GM21786 (cell line): Measurements from ENCODE around the gene LEAP2.

Experiments
- ATAC-seq: cut with Tn5 transposase; IDR thresholded peaks from one replicate; pipeline ENCODE4 v1.9.1; 2021; ENCODE audit not compliant: unreplicated experiment

LEAP2 gene, protein sequence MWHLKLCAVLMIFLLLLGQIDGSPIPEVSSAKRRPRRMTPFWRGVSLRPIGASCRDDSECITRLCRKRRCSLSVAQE

DNA sequence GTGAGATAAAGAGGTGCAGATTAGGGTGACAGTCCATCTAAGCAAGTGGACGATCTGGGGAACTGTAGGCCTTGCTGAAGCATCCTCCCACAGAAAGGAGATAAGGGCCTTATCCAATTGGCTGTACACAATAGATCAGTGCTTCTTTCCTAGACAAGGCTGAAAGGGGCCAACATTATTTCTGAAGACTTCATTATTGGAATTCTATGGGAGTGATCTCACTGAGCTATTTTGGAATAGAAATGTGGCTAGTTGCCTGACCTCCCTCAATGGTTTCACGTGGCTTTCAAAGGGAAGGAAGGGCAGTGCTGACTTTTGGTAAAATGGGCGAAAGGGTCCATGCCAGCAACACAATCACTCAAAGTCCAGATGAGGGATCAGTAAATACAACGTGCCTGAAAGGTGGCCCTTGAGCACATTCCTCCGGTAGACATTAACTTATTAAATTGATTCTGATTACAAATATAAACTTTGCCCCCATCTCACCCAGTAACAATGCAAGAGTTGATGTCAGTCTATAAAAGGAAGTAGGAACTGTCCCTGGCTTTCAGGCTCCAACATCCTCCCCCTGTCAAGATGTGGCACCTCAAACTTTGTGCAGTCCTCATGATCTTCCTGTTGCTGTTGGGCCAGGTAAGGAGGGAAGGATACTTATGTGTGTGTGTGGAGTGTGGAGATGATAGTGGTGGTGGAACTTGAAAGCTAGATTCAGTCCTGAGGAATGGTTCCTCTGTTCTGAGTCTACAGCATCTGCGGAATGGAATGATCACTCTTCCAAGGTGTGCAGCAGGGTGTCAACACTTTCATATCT lies at the start of gene LEAP2:
Gene LEAP2 (plus strand): TSS at position 550 of the 811 bp plus-strand sequence. CDS start 27 bp downstream, at position 577.
- no peak for ATAC-seq

DNA sequence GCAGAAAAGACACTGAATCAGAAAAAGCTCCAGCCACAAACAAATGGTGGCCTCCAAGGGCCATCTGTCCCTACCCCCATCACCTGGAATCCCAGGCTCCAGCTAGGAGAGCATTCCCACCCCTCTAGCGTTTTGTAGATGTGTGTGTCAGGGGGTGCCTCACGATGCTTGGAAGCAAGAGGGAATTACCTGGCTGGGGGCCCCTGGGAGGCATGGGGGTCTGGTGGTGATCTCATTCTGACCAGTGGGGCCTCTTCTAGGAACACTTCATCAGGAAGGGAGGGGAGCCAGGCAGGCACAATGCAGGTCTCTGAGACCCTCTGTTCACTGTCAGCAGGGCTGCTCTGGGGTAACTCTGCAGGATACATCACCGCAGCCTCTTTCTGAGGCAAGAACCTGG lies 49.0 kb upstream of the LEAP2 start:
- no peak for ATAC-seq

DNA sequence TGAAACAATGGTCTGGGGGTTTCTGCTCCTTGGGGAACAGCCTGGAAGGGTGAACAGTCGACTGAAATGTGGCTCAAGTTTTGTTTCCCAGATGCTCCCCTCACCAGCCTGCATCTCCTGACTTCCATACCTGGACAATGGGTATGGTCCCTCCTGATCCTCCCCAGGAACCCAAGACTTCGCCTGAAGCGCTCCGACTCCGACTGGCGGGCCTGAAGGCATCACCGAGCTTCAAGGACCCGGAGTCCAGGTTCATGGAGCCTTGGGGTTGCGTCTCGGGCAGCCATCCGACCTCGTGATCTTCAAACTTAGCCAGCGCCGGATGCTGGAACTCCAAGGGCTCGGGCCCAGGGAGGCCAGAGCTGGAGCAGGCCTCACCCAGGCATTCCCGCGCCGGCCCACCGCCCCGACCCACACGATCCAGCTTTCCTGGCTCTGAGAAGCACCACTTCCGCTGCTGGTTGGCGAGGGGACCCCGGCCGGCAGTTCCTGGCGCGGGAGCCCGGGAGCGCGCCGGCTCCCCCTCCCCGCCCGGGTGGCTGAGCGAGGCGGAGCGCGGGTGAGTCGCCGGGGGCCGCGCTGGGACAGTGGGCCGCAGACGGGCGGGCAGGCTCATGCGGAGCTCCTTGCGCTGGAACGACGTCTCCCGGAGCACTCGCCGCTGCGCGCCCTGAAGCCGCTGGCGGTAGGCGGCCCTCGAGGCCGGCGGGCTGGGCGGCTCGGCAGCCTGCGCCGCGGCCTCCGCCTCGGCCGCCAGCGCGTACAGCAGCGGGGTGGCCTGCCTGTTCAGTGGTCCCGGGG lies 48.2 kb upstream of the LEAP2 start:
- no peak for ATAC-seq

DNA sequence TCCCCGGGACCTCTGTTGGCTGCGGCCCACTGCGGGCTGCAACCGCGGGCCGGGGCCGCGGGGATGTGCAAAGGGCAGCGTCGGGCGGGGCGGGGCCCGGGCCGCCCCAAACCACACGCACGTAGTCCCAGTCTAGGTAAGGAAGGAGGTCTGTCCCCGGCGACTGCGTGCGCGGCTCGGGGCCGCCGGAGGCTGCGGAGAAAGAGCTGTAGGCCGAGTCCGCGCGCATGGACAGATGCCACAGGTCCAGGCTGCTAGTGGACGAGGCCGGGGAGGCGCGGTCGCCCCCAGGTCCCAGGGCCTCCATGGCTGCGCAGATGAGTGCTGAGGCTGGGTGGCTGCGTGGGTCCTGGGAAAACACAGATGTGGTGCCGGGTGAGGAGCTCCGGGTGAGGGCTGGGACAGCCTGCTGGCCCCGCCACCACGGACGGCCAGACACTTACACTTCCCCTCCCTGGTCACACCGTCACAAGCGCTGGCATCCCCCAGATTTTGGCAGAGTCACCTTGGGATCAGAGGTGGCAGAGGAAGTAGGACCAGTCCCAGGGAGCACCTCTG lies 47.6 kb upstream of the LEAP2 start:
- ATAC-seq: no peak

DNA sequence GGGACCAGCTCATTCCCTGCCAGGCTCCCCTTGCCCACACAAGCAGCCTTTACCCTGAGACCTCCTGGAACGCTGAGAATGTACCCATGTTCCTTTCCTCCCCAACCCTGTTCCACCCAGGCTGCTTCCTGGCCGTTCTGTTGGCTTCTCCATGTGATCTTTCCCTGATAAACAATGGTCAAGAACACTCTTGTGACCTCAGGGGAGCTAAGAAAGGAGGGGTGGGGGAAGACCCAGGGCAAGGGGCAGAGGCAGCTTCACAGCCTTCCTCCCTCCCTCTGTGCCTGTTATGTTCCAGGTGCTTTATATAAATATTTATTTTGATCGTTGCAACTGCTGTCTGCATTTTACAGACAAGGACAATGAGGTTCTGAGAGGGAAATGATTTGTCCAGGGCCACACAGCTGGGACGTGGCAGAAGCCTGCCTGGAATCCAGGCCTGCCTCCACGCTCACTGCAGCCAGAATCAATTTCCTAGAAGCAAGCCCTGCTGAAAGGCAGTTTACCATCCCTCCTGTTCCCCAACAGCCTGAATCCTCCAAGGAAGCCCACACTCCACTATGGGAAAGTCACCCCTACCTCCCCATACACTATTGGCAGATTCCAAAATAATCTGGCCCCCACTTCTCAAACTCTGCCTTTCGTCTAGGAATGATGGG lies 46.9 kb upstream of the LEAP2 start:
- ATAC-seq: no peak

DNA sequence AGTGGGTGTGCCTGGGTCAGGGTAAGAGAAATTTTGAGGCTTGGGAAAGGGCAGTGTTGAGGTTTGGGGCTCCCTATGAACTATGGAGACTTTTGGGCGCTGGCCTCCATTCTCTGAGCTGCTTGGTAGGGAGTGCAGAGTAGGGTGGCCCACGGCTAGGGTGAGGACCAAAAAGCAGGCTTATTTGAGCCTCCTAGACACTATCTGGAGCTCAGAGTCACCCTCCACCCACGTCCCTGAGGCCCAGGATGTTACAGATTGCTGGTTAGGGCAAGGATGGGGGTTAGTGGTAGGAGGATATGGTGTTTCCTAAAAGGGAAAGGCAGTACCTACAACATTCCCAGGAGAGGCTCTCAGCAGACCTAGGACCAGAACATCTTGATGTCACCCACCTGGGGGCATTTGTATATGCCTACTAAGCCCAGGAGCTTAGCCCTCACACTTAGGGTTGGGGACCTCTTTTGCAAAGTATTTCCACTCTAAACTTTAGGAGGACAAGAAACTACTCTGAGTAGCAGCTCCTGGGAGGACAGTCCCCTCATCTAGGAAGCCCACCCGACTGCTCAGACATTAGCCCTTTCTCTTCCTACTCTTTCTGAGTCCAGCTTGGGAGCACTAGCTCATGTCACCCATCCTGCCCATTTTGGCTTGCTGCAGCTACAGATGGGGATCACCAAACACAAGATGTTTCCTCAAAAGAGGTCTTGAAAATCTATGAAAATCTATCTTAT lies 45.4 kb upstream of the LEAP2 start:
- ATAC-seq: no peak

DNA sequence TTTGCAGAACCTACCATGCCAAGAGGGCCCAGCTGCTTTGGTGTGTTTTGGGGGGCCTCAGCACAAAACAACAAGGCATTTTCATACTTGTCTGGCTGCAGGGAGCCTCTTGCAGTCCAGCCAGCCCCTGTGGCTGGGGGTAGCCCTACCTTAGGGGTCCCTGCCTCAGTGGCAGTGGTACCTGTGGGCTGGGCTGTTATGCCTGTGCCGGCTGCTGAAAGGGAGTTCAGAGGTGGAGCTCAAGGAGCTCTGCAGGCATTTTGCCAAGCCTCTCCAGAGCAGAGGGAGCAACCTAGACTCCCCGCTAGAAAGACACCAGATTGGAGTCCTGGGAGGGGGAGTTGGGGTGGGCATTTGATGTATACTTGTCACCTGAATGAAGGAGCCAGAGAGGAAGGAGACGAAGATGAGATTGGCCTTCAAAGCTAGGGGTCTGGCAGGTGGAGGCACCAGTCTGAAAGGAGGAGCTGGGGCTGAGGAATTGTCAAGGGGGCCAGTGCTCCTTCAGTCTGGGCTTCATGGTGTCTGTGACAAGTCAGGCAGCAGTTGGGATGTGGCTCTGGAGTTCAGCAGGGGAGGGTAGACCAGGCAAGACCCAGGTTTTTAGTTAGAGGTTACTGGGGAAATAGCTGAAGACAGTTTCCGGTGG lies 44.5 kb upstream of the LEAP2 start:
- no peak for ATAC-seq

DNA sequence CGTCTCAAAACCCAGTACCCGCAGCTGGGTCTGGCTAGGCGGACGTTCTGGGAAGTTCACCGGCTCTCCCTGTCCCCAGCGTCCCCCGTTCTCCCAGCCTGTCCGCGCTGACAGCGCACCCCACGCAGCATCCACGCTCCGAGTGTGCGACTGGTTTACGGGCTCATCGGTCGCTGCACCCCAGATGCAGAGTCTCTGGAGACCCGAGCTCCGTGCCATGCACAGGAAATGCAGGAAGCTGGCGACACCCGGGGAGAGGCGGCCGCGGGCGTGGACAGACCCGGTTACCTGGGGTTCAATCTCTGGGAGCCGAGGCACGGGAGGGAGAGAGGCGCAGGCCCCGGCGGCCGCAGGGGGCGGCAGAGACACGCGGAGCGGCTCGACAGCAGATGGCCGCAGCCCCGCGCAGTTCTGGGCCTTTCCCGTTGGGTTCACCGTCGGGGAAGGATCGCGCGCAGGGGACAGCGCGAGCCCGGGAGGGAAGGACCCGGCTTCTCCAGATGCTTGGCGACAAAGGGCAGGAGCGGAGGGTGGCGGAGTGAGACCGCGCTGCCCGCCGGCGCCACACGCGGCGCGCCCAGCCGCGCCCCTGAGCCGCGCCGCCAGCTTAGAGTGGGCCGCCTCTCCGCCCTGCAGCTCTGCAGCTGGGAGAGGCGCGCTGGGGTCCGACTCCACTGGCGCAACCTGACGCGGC lies 43.6 kb upstream of the LEAP2 start:
- ATAC-seq: peak; percentile 80

DNA sequence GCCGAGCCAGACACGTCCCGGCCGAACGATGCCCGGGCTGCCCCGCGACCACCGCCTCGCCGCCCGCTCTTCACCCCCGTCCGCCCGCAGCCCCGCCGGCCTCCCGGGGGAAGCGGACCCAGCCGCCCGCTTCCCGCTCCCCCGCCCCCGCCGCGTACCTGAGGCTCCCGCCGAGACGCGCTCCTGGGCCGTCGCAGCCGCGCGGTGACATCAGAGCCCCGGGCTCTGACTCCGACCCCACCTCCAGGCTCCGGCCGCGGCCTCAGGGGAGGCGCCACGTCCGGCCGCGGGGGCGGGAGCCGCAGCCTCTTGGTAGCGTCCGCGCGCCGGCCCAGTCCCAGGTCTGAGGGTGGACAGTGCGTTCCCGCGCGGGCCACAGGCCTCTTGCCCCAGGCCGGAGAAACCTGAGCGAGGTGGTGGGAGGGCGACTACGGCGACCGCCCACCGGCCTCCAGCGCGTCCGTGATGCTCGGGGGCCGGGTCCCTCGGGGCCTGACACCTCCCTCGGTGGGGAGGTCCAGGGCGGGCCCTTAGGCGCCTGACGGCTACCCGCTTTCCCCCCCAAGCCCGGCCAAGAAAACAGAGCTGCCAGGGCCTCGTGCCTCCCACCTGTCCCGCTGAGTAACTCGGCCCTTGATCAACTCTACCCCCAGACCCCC lies 42.9 kb upstream of the LEAP2 start, which contains the start of gene SHROOM1:
Gene SHROOM1 (minus strand): TSS at position 212 of the 659 bp plus-strand sequence. CDS start 4,507 bp downstream, outside the sequence.
- peak; percentile 69 for ATAC-seq

DNA sequence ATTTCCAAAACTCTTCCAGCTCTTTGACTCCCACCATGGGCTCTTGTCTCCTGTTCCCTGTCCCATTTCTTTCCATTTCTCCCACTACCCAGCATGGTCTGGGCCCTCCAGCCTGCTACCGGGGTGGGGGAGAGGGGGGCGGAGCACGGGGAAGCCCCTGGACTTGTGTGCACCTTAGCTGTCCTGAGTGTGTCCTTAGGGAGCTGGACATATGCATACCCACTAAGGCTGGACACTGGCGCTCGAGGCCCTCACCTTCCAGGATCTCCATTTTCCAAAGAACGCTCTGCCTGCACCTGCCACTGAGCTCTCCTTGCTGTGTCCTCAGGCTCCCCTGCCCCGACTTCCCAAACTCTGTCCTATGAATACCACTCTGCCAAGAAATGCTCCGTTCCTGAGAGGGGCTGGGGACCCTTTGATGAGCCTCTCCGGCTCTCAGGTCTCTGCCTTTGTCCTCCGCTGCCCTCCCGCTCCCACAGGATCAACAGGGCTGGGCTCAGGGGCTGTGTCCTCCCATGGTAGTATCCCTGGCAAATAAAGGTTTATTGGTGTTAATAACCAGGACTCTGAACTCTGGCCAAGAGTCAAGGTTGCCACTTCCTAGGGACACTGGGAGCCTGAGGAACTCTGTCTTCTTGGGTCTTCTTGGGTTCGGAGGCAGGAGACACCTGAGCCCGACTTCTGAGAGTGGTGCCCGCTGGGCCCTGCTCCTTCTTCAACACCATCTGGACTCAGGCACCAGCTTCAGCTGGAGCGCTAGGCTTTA lies 42.2 kb upstream of the LEAP2 start:
- ATAC-seq: no peak

DNA sequence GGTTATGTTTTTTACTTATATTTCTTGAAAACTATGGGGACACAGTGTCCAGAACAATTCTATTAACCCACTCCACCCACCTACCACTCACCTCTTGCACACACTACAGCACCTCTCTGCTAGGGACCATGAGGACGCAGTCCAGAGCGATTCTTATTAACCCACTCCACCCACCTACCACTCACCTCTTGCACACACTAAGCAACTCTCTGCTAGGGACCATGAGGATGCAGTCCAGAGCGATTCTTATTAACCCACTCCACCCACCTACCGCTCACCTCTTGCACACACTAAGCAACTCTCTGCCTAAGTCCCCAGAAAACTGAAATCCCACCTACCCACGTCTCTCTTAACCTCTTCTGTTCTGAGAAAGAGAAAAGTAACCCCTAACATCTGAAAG lies 40.9 kb upstream of the LEAP2 start:
- no peak for ATAC-seq

DNA sequence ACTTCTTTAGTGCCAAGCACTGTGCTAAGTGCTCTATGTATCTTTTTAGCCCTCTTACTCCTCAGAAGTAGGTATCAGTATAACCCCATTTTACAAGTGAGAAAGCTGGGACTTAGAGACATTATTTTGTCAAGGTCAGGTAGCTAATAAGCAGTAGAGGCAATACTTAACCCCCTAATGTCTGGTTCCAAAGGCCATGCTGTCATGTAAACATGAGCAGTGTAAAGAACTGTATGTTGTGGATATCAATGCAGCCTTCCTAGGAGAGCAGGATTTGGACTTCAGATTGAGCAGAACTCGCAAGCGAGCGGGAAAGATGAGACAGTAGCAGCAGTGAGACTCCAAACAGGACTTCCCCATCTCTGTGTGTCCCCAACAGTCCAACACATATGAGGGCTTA lies 39.4 kb upstream of the LEAP2 start:
- no peak for ATAC-seq

DNA sequence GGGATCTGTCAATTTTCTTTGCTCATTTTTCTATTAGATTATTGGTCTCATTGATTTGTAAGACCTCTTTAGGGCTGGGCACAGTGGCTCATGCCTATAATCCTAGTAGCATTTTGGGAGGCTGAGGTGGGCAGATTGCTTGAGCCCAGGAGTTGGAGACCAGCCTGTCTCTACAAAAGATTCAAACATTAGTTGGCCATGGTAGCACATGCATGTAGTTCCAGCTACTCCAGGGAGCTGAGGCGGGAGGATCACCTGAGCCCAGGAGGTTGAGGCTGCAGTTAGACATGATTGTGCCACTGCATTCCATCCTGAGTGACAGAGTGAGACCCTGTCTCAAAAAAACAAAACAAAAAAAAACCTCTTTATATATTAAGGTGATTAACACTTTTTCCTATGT lies 36.6 kb upstream of the LEAP2 start:
- no peak for ATAC-seq

DNA sequence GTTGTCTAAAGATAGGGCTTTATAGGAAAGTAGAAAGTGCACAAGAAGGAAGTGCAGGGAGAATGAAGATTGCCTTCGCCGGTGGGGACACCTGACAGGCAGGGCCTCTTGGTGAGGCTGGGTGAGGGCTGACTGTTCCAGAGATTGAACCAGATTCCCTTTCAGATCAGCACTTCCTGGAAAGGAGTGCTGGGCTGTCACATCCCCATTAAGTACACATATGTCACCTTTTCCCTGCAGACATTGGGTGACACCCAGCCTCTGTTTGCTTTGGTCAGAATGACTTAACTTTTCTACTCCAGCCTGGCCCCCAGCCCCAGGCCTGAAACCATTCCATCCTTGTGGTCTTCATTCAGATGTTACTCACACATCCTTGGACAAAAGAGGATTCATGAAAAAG lies 35.6 kb upstream of the LEAP2 start:
- ATAC-seq: no peak

DNA sequence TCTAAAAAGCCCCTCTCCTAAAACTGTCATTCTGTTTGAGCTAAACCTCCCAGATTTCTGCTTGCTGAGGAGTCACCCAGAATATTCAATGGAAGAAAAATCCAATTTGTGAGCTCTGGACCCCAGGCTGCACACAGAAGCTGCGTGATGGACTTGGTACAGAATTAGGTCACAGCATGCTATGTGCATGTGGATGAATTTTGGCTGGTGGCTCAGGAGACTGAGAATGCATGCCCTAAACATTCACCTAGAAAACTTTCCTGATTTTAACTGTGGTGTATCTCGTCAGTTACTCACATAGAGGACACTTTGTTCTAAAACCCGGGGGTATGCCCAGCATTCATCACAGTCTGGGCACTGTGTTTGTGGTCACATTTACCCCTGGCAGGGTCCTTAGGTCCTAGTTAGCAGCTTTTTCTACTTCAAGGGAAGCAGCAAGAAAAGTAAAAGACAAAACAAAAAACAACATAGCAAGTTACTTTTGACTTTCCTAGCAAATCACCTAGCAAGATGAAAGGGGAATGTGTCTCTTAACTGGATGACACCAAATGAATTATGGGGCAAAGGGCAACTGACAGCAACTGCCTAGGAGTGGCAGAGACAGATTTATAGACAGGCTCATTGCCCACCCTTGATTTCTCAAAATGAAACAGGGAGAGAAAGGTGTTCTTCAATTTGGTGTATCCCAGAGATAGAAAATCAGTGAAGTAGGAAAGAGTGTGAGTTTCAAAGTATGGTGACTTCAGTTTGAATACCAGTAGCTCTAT lies 34.8 kb upstream of the LEAP2 start:
- no peak for ATAC-seq

DNA sequence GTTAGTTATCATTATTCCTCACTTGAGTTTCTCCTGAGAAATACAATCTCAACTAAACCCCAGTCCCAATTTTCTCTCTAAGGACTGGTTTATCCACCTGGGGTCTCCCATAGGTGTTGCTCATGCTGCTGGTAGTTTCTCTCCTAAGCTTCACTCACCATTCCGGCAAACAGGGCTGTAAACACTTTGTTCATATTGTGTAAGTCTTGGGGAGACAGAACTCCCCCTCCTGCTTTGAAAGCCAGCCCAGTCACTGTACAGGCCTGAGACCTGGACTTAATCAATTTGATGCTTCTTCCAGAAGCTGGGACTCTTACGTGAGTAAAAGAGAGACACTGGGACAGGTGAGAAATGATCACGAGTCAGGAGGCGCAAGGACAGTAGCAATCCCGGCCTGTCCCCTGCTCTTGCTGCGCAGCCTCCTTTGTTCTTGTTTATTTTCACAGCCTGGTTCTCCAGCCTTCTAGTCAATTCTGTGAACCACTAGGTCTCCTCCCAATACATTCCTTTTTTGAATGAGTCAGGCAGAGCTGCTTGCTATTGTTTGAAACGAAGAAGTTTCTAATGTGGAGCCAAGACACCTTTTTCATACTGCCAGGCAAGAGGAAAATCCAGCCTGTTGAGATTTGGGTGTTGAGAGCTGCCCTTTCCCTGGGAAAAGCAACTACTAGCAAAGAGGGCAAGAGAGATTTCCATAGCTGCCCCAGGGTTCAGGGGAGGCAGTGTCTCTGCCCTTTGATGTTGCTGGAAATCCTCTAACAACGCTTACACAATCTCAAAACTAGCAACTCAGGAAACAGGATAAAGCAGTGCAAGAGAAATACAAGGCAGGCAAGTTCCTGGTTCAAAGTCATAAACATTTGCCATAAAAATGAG lies 33.8 kb upstream of the LEAP2 start:
- no peak for ATAC-seq
